Measurements from ENCODE around the gene TNNT1. TPM values are rescaled to one million over a fixed set of nuclear protein-coding genes. Genes with fewer than 3 reads are reported as not detected.

Gene TNNT1
- polyA plus RNA-seq, 1 donor from 2014 or later, result 6.2 TPM

GRCh38 chr19:55147545-55148251 lies 1.3 kb downstream of the TNNT1 start:
- Histone ChIP-seq H3K79me2 (replicated peaks; ENCODE audit: insufficient read depth, low read length) (no peaks in the 10 kb centered on the region), H3K4me3 (ENCODE audit: low read length) (no peak overlapping the region), H3K4me2 (ENCODE audit: low read length) (no peak overlapping the region), H3K27ac (ENCODE audit: low read length) (no peak overlapping the region), H3K9ac (ENCODE audit: low read length) (no peak overlapping the region), H4K20me1 (ENCODE audit: insufficient read depth) (no peaks in the 10 kb centered on the region), H2AFZ (ENCODE audit: low read depth, low read length) (no peak overlapping the region), H3K9me2 (ENCODE audit: insufficient read depth, low read length) (no peaks in the 10 kb centered on the region), H3K36me3 (ENCODE audit: insufficient read depth, low read length) (no peaks in the 10 kb centered on the region), H3K27me3 (ENCODE audit: insufficient read depth, low read depth, low read length) (peaks cover 19% of the 10 kb centered on the region), H3F3A (ENCODE audit: insufficient read depth, low read length, poor library complexity, severe bottlenecking) (no peaks in the 10 kb centered on the region), H3K9me3 (ENCODE audit: low read length) (no peaks in the 10 kb centered on the region)
- TF ChIP-seq SMC3 (conservative IDR thresholded peaks at IDR 0.05; ENCODE audit: poor library complexity) (no peak), EP300 (conservative IDR thresholded peaks at IDR 0.05; ENCODE audit: poor library complexity, severe bottlenecking) (no peak), EZH2 (IDR thresholded peaks at IDR 0.05; ENCODE audit: borderline replicate concordance, insufficient read depth, low read length, poor library complexity, severe bottlenecking) (no peak), RAD21 (conservative IDR thresholded peaks at IDR 0.05) (no peak), MXI1 (conservative IDR thresholded peaks at IDR 0.05; ENCODE audit: poor library complexity, severe bottlenecking) (no peak), TAF1 (IDR thresholded peaks at IDR 0.05; ENCODE audit: low read depth) (no peak), POLR2AphosphoS5 (IDR thresholded peaks at IDR 0.05) (no peak), REST (IDR thresholded peaks at IDR 0.05; ENCODE audit: borderline replicate concordance) (no peak), CTCF (IDR thresholded peaks at IDR 0.05; ENCODE audit: poor library complexity, severe bottlenecking) (no peak)

- Histone ChIP-seq H3K9ac (ENCODE audit: low read length) (no peak overlapping the region), H3K79me2 (replicated peaks; ENCODE audit: insufficient read depth, low read length) (no peaks in the 10 kb centered on the region), H3K9me2 (ENCODE audit: insufficient read depth, low read length) (no peaks in the 10 kb centered on the region), H3K27ac (ENCODE audit: low read length) (no peak overlapping the region), H3K4me2 (ENCODE audit: low read length) (no peak overlapping the region), H3K36me3 (ENCODE audit: insufficient read depth, low read length) (no peaks in the 10 kb centered on the region), H4K20me1 (ENCODE audit: insufficient read depth) (no peaks in the 10 kb centered on the region), H3K27me3 (ENCODE audit: insufficient read depth, low read depth, low read length) (peaks cover 19% of the 10 kb centered on the region), H3K9me3 (ENCODE audit: low read length) (no peaks in the 10 kb centered on the region), H3K4me3 (ENCODE audit: low read length) (no peak overlapping the region), H2AFZ (ENCODE audit: low read depth, low read length) (no peak overlapping the region), H3F3A (ENCODE audit: insufficient read depth, low read length, poor library complexity, severe bottlenecking) (no peaks in the 10 kb centered on the region)
- TF ChIP-seq CTCF (IDR thresholded peaks at IDR 0.05; ENCODE audit: poor library complexity, severe bottlenecking) (no peak), RAD21 (conservative IDR thresholded peaks at IDR 0.05) (no peak), EP300 (conservative IDR thresholded peaks at IDR 0.05; ENCODE audit: poor library complexity, severe bottlenecking) (no peak), TAF1 (IDR thresholded peaks at IDR 0.05; ENCODE audit: low read depth) (no peak)
Measured at GRCh38 chr19:55146705-55147273, 2.2 kb downstream of the TNNT1 start.

All from neural cell (in vitro differentiated cells).